Caco-2 (cell line): Measurements from ENCODE around the gene ACTA1. TPM values are rescaled to one million over a fixed set of nuclear protein-coding genes. Genes with fewer than 3 reads are reported as not detected.

Experiments
- Bru-seq: library from RNA; stranded (reverse); fragments of 400-500 nt; gene quantifications from one replicate; lab custom pipeline; 2021; lab: Mats Ljungman, UMichigan
- BruChase-seq, 2 experiments: library from RNA; stranded (reverse); fragments of 400-500 nt; gene quantifications; one replicate each; lab custom pipeline; 2021; lab: Mats Ljungman, UMichigan
- BruUV-seq: library from RNA; stranded (reverse); fragments of 400-500 nt; replicated peaks from 2 replicates; lab custom pipeline; 2021; lab: Mats Ljungman, UMichigan
- CTCF ChIA-PET: fragments of 300-600 bp; sonication (Branson Sonifier 250); formaldehyde crosslinking; loops from one replicate; lab custom pipeline; 2022; ENCODE audit warnings: antibody characterized with exemption; lab: Charles Lee
- POLR2A ChIA-PET: fragments of 300-600 bp; sonication (Branson Sonifier 250); formaldehyde crosslinking; loops from one replicate; lab custom pipeline; 2022; ENCODE audit warnings: antibody characterized with exemption; lab: Charles Lee
- DNase-seq, 2 experiments: peaks; one replicate each; pipeline versions ENCODE4 v3.0.0 to v3.0.0-alpha.2; 2020 to 2022
- H3K27me3 ChIP-seq: replicated peaks from 2 replicates; pipeline ENCODE4 v1.6.0; 2011; ENCODE audit warnings: low read length; ENCODE audit not compliant: control insufficient read depth, insufficient read depth
- H3K36me3 ChIP-seq: 2 replicates; pipeline ENCODE4 v1.5.1; 2011; ENCODE audit warnings: low read length; ENCODE audit not compliant: control insufficient read depth, insufficient read depth
- H3K4me1 ChIP-seq: fragments of 250-450 bp; sonication (Bioruptor Pico); 2 replicates; pipeline ENCODE4 v1.5.1; 2020; ENCODE audit warnings: mild to moderate bottlenecking
- H3K4me3 ChIP-seq: 2 replicates; pipeline ENCODE4 v1.5.1; 2011; ENCODE audit warnings: low read depth, mild to moderate bottlenecking, control low read depth, low read length
- H3K9me3 ChIP-seq: fragments of 250-450 bp; sonication (Bioruptor Pico); 2 replicates; pipeline ENCODE4 v1.5.1; 2020; ENCODE audit warnings: mild to moderate bottlenecking, moderate library complexity
- H3K27ac Mint-ChIP-seq: one replicate; pipeline ENCODE4 v1.8.0; 2022; ENCODE audit warnings: mixed read lengths; ENCODE audit not compliant: unreplicated experiment
- H3K27me3 Mint-ChIP-seq: one replicate; pipeline ENCODE4 v1.8.0; 2022; ENCODE audit warnings: mixed read lengths; ENCODE audit not compliant: insufficient read depth, unreplicated experiment
- H3K36me3 Mint-ChIP-seq: one replicate; pipeline ENCODE4 v1.8.0; 2022; ENCODE audit warnings: mild to moderate bottlenecking, mixed read lengths; ENCODE audit not compliant: insufficient read depth, unreplicated experiment
- H3K4me1 Mint-ChIP-seq: one replicate; pipeline ENCODE4 v1.8.0; 2022; ENCODE audit warnings: low read depth, mixed read lengths; ENCODE audit not compliant: unreplicated experiment
- H3K4me3 Mint-ChIP-seq: one replicate; pipeline ENCODE4 v1.8.0; 2022; ENCODE audit warnings: mild to moderate bottlenecking, moderate library complexity, mixed read lengths; ENCODE audit not compliant: unreplicated experiment
- H3K9me3 Mint-ChIP-seq: one replicate; pipeline ENCODE4 v1.8.0; 2022; ENCODE audit warnings: mixed read lengths; ENCODE audit not compliant: unreplicated experiment
- CTCF ChIP-seq, 2 experiments: fragments of 200-600 bp in 1 of 2; IDR thresholded peaks; 1 replicate in 1 of 2; 2 replicates in 1 of 2; pipeline versions ENCODE4 v1.5.1 to v1.8.0; 2011 to 2022; ENCODE audit warnings: antibody characterized with exemption in 1 of 2, control low read depth in 1 of 2, inconsistent platforms in 1 of 2, low read depth in 1 of 2, low read length in 1 of 2, mild to moderate bottlenecking in 1 of 2, moderate library complexity in 1 of 2; ENCODE audit not compliant: insufficient read depth in 1 of 2, severe bottlenecking in 1 of 2, unreplicated experiment in 1 of 2
- intact Hi-C: fragments of 100-400 bp; cut with micrococcal nuclease; formaldehyde crosslinking; loops from one replicate; pipeline ENCODE4 v1.10.0; 2022; ENCODE audit not compliant: unreplicated experiment
- long read RNA-seq: library from polyadenylated mRNA; stranded (forward); transcript quantifications from one replicate; pipeline ENCODE4 v2.0.0, GENCODE V29; 2022
- total RNA-seq: library from RNA; stranded (reverse); gene quantifications from 2 replicates; pipeline ENCODE4 v1.2.3, GENCODE V29; 2022

The ACTA1 gene
- total RNA-seq (5.1 and 9.5 TPM in 2 replicates), Bru-seq, nascent RNA (percentile 32 among the genes with signal in this experiment), BruChase-seq, experiment 1, labeled RNA remaining after a 2-hour chase (percentile 35 among the genes with signal in this experiment), BruChase-seq, experiment 2, labeled RNA remaining after a 6-hour chase (percentile 47 among the genes with signal in this experiment)
- long read RNA-seq, transcript ACTA1-202 (7 exons, 1,491 nt) = major isoform, 22 of 24 reads
- long read RNA-seq, partial matches to known transcripts = 1 of 24 reads
- long read RNA-seq, other reads (novel, unspliced or antisense) = 1 of 24 reads

GRCh38 chr1:229434005-229434640 lies at the start of gene ACTA1:
ACTA1 (minus strand) TSS chr1:229434094; CDS start chr1:229433115, 979 bp downstream.
- CTCF ChIA-PET = no interaction called here

GRCh38 chr1:229482511-229482910 lies 48.6 kb upstream of the ACTA1 start:
- POLR2A ChIA-PET = interaction anchor here (1.4 kb wide), 1 partner anchor 26 kb away, joined by 4 read pairs; the partner anchor contains the start of gene NUP133
- Mint-ChIP-seq H3K4me1 (peaks cover 7% of the 10 kb centered on the region), H3K4me3 (no peak overlapping the region), H3K36me3 (peaks cover 75% of the 10 kb centered on the region), H3K9me3 (no peaks in the 10 kb centered on the region), H3K27me3 (no peaks in the 10 kb centered on the region), H3K27ac (no peak overlapping the region)
- no peaks in the 10 kb centered on the region for H3K4me1 ChIP-seq
- CTCF ChIA-PET = interaction anchor here (0.6 to 1.4 kb wide), 7 partner anchors 9 to 228 kb away, joined by 3 to 18 read pairs (median 3); no protein-coding TSS in a partner anchor
- TF ChIP-seq CTCF (IDR thresholded peaks at IDR 0.05; ENCODE audit: insufficient read depth in 1 of 2, low read depth in 1 of 2, low read length in 1 of 2, severe bottlenecking in 1 of 2, unreplicated experiment in 1 of 2) = no peak
- BruUV-seq = no TSS peak
- DNase-seq = no peak
- H3K4me3 ChIP-seq = no peak overlapping the region
- intact Hi-C loops = loop anchor here (1.0 kb wide), 1 partner anchor 224 kb away; no protein-coding TSS in a partner anchor
- no peaks in the 10 kb centered on the region; the same call in 1 of the 2 replicates for H3K36me3 ChIP-seq
- no peaks in the 10 kb centered on the region for H3K9me3 ChIP-seq
- no peaks in the 10 kb centered on the region for H3K27me3 ChIP-seq

More at GRCh38 chr1:229434005-229434640, at the start of gene ACTA1:
- TF ChIP-seq CTCF (IDR thresholded peaks at IDR 0.05; ENCODE audit: insufficient read depth in 1 of 2, low read depth in 1 of 2, low read length in 1 of 2, severe bottlenecking in 1 of 2, unreplicated experiment in 1 of 2) = no peak
- H3K4me1 Mint-ChIP-seq = no peaks in the 10 kb centered on the region
- H3K4me3 ChIP-seq = peak within 1 kb of the TSS; percentile 10
- H3K27me3 ChIP-seq = no peaks in the 10 kb centered on the region
- intact Hi-C loops = no loop called here
- no peak within 1 kb of the TSS for H3K27ac Mint-ChIP-seq
- H3K9me3 ChIP-seq = no peaks in the 10 kb centered on the region
- no peaks in the 10 kb centered on the region for H3K4me1 ChIP-seq
- no peaks in the 10 kb centered on the region for H3K36me3 ChIP-seq
- BruUV-seq = no TSS peak
- peaks cover 6% of the 10 kb centered on the region for H3K36me3 Mint-ChIP-seq
- no peaks in the 10 kb centered on the region for H3K27me3 Mint-ChIP-seq
- H3K9me3 Mint-ChIP-seq = no peaks in the 10 kb centered on the region
- H3K4me3 Mint-ChIP-seq = peak within 1 kb of the TSS; percentile 65
- no peak for DNase-seq
- POLR2A ChIA-PET = no interaction called here

- no peaks in the 10 kb centered on the region for H3K9me3 Mint-ChIP-seq
- no peaks in the 10 kb centered on the region for H3K4me1 ChIP-seq
- BruUV-seq = no TSS peak
- H3K4me3 Mint-ChIP-seq = no peak overlapping the region
- no peaks in the 10 kb centered on the region for H3K36me3 ChIP-seq
- H3K4me3 ChIP-seq = no peak overlapping the region
- no peak for TF ChIP-seq CTCF (IDR thresholded peaks at IDR 0.05; ENCODE audit: insufficient read depth in 1 of 2, low read depth in 1 of 2, low read length in 1 of 2, severe bottlenecking in 1 of 2, unreplicated experiment in 1 of 2)
- no peaks in the 10 kb centered on the region for H3K27me3 Mint-ChIP-seq
- no peak overlapping the region for H3K27ac Mint-ChIP-seq
- no peaks in the 10 kb centered on the region for H3K9me3 ChIP-seq
- H3K36me3 Mint-ChIP-seq = peaks cover 76% of the 10 kb centered on the region
- CTCF ChIA-PET = no interaction called here
- H3K4me1 Mint-ChIP-seq = peaks cover 7% of the 10 kb centered on the region
- no peaks in the 10 kb centered on the region for H3K27me3 ChIP-seq
- intact Hi-C loops = no loop called here
- POLR2A ChIA-PET = no interaction called here
- DNase-seq = no peak
Measured at GRCh38 chr1:229480495-229480894, 46.6 kb upstream of the ACTA1 start.
